Stimulated activated CD4-positive, alpha-beta T cell treated with anti-CD3 and anti-CD28 coated beads, Interleukin-1b, Interleukin-23, amount 100 ng/mL, for 4 hours (primary cell): ENCODE results near the gene SND1.

Source experiments
- DNase-seq, 2 donors: peaks; one replicate each; pipeline ENCODE4 v3.0.0-alpha.2; 2020; ENCODE audit warnings: low read depth in 2 of 2

Gene SND1

DNA sequence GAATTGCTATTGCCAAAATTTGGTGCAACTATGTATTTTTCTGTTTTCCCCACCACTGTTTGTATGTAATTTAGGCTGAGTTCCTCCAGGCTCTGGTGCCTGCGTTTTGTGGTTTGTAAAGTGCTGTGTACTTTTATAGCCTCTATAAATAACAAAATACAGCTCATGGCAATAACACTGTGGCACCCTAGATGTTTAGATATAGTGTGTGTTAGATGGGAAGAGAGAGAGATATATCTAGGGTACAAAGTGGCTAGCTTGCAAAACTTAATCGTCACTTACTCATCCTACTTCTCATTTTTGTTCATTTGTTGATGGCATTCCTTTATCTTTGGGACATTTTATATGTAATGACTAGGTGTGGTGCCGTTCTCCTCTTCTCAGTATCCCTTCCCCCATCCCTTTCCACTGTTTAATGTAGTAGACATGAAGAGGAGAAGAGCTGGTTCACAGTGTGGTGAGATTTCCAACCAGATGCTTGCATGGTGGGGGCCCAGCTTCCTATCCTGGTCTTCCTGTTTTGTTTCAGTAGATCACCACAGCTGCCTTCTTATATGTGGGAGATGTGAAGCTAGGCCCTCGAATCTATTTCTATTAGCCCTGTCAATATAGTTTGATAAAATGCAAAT lies 115.0 kb downstream of the SND1 start:
- no peak for DNase-seq

GRCh38 chr7:127768241-127768640 lies 116.2 kb downstream of the SND1 start:
- no peak for DNase-seq

GRCh38 chr7:127769137-127769536 lies 117.1 kb downstream of the SND1 start:
- DNase-seq = no peak

GRCh38 chr7:127769696-127770400 lies 117.9 kb downstream of the SND1 start:
- DNase-seq = no peak

GRCh38 chr7:127770885-127771284 lies 118.9 kb downstream of the SND1 start:
- no peak for DNase-seq

GRCh38 chr7:127771707-127772106 lies 119.7 kb downstream of the SND1 start:
- DNase-seq = no peak

DNA sequence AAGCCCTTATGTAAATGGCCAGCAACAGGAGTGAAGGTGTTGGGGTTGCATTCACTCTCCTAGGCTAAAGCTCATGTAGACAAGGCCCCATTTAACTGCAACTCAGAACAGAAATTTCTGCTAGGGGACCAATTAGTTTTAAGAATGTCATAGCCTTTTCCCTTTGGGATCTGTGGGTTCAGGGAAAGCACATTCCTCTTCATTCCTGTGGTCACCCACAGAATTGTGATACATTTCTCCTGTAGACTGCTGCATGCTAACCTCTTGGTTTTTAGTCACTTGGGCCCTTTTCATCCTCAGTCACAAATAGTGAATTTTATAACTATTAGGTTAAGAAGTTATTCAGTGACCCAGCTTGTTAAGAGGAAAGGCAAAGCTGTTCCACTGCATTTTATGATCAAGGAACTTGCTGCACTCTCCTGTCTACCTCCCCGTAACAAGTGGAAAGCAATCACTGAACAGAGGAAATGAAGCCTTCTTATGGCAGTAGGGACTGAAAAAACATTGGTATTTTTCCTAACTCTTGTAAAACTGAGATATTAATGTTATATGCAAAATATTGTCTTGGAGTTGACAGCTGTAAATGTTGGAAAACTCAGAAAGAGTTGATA lies 124.9 kb downstream of the SND1 start:
- DNase-seq = no peak

- DNase-seq = no peak
These were observed 128.5 kb downstream of the SND1 start for GRCh38 chr7:127780489-127780888.

GRCh38 chr7:127781081-127781480 lies 129.1 kb downstream of the SND1 start:
- DNase-seq = no peak

GRCh38 chr7:127782075-127782474 lies 130.1 kb downstream of the SND1 start:
- no peak for DNase-seq

- no peak for DNase-seq
These were observed 130.9 kb downstream of the SND1 start for GRCh38 chr7:127782654-127783559.

DNA sequence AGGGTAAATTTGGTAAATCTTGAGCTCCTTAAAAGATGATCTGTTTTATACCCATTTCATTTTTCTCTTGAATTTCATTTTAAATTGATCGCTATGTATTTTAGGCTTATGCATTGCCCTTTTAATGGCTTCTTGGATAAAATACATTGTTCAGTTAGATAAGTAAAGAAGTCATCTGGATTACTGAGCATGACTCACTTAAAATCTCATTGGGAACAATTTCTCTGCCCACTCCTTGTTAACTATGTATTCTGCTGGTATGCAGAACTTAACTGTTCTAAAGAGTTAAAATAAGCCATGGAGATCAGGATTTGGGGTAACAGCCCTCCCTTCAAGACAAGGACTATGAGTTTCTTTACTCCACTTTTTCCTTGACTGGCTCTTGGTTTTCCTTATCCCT lies 134.2 kb downstream of the SND1 start:
- DNase-seq = no peak

DNA sequence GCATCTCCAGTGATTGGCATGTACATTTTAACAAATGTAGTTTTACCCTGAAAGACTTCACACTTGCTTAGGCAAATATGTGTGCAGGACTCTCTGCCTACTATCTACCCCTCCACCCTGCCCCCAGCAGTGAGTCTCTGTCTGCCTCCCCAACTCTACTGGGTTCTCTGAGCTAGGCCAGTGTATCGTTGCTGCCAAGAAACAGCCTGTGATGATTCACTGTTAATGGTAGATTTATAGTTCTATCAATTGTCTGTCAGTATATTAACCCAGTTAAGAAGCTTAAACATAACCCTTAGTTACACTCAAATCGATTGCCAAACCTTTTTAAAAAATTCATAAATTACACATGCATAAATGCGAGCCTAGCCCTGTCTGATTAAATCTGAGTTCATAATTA lies 137.0 kb downstream of the SND1 start:
- no peak for DNase-seq

GRCh38 chr7:127791446-127792189 lies 139.6 kb downstream of the SND1 start:
- DNase-seq = no peak

GRCh38 chr7:127792528-127793342 lies 140.7 kb downstream of the SND1 start:
- peak; percentile 5 to 8 for DNase-seq

GRCh38 chr7:127793582-127793981 lies 141.6 kb downstream of the SND1 start:
- DNase-seq = no peak

DNA sequence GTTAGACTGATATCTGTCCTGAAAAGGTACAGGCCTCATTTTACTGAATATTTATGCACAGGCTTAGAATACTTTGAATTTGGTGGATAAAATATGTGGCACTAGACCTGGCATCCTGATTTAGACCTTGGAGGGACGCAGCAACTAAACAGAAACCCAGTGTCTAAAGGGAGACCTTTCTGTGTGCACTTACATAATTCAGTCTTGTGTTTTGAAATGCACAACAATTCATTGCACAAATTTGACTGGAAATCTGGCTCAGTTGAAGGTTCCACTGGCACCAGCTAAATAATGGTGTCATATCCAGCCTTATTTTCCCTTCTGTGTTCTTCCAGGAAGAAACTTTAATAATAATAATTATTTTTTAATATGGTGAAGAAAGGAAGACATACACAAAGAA lies 142.1 kb downstream of the SND1 start:
- DNase-seq = no peak

- no peak for DNase-seq
These were observed 142.6 kb downstream of the SND1 start for GRCh38 chr7:127794551-127794950.

DNA sequence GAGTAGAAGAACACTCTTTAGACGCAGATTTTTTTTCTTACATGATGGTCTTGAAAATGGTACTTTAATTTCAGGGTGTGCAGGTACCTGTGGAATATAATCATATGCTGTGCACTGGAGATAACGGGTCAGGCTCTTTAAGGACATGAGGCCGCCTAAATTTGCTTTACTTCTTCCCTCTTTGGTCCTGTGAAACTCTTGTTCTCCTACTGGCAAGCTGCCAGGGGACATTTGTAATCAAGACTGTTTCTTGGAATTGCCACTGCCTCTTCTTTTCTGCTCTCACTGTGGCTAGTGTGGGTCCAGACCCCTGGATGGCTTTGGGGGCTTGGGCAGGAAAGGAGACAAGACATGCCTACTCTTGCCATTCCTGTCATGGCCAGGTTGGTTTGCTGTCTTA lies 146.0 kb downstream of the SND1 start:
- DNase-seq = no peak

GRCh38 chr7:127798769-127799372 lies 146.9 kb downstream of the SND1 start:
- DNase-seq = no peak
